GM21526 (cell line): ENCODE data around the gene LYST.

Experiments
- ATAC-seq: cut with Tn5 transposase; IDR thresholded peaks from one replicate; pipeline ENCODE4 v1.9.1; 2021; ENCODE audit warnings: moderate library complexity; ENCODE audit not compliant: unreplicated experiment, low FRiP score

Gene LYST

GRCh38 chr1:235730007-235730406 is 136.7 kb downstream of the LYST start:
- ATAC-seq, result no peak

DNA sequence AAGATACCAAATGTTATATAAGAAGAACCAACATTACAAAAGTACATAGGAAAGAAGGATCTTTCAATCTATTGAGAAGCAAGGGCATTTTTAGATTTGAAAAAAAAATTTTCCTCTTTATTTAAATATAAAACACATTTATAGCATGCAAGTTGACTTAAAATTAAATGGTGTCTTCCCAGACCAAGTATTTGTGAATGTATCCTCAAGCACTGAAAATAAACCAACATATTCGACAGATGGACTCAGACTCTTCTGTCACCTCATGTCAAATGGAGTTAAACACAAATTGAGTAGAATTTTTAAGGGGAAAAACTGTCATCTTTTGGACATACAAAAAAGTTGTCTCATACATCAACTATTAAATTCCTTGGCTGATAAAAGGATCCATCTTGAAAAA is 140.1 kb downstream of the LYST start:
- ATAC-seq, result no peak

- no peak for ATAC-seq
Observed at GRCh38 chr1:235725434-235725833, 141.3 kb downstream of the LYST start.

GRCh38 chr1:235724730-235725129 is 142.0 kb downstream of the LYST start:
- ATAC-seq, result no peak

DNA sequence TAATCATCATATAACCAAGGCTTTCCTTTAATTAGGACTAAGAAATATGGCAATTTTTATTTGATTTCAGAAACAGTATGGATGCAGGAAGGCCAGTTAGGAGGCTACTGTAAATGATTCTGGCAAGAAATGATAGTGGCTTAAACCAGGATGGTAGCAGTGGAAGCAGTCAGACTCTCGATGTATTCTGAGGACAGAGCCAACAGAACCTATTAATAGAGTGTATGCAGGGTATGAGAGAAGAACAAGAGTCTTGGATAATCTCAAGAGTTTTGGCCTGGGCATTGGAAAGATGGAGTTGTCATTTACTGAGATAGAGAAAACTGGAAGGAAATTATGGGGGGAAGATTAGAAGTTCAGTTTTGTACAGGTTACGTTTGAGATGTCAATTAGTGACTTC is 143.8 kb downstream of the LYST start:
- ATAC-seq, result no peak

DNA sequence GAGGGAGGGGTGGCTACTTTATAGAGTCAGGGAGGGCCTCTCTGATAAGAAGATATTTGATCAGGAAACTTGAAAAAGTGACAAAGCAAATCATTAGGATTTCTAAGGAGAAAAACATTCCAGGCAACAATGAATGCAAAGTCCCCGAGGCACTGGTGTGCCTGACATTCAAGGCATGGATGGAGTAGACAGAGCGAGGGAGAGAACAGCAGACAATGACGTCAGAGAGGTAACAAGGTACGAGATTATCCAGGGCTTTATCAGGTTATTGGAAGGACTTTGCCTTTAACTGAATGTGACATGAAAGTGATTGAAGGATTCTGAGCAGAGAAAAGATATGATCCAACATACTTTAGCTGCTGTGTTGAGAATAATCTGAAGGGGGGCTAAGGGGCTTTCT is 144.7 kb downstream of the LYST start:
- ATAC-seq, result no peak

DNA sequence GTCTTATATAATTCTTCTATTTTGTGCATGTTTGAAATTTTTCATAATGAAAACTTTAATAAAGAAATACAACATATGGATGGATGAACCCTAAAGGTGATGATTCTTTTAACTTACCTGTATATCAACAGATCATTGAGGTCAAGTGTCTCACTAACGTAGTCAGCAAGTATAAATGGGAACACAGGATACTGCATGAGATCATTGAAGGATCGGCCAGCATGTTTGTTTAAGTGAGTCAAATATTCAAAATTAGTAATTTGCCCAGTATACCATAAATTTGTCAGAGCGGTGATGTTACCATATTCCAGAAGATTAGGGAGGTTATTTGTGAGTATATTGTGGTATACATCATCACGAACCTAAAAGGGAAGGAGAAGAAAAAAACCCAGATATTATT is 146.2 kb downstream of the LYST start:
- no peak for ATAC-seq

DNA sequence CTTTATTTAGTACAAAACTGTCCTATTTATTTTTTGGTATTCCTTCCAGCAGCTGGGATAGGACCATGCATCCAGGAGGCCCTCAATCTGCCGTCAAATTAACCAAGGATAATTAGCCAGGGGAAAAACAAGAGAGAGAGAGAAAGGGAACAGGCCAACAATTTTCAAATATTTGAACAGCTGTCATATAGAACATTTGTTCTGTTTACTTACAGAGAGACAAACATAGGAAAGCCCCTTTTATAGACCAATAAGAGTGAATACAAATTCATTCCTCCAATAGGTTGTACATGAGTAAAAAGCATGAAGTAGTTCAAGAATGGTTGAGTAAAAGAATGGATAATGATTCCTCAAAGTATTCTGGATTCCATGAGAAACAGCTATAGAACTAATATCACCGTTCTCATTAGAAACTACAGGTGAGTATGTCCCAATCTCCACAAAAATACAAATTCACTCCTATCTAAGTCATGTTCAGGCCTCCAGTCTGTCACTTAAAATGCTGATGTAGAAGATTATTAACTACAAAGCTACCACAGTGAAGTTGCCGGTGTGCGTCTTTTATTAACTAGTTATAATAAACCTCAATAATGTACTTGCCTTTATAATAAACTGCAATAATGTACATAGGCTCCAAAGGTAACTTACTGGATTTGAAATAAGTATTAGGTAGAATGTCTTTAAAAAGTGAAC is 152.4 kb downstream of the LYST start:
- ATAC-seq, result no peak

- ATAC-seq, result no peak
Observed at GRCh38 chr1:235712812-235713211, 153.9 kb downstream of the LYST start.

DNA sequence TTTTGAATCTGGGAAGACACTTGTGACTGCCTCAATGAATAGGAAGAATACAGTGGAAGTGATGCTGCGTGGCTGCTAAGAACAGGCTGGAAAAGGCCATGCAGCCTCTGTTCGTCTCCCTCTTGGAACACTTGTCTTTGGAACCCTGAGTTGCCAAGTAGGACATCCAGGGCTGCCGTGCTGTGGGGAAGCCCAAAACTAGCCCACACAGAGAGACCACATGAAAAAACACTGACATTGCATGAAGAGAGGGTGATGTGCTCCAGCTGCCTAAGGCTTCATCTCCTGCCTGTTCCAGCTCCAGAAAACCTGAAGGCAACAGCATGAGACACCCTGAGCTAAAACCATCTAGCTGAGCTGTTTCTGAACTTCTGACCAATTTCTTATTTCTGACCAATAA is 156.0 kb downstream of the LYST start:
- no peak for ATAC-seq

DNA sequence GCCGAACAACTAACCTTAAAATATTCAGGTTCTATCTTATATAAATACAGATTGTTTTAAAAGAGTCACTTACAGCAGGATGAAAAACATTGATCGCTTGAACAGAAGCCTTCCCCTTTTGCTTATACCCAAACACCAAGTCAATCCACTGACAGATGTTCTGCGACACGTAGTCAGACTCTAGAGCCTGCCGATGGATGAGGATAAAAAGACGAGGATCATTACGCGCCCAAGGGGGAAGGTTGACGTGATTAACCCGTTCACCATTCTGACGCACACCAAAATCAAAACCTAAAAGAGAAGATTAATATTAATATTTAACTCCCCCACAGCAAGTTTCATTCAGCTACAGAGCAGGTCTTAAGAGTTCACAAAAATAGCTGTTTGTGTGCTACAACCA is 157.7 kb downstream of the LYST start:
- ATAC-seq, result no peak

DNA sequence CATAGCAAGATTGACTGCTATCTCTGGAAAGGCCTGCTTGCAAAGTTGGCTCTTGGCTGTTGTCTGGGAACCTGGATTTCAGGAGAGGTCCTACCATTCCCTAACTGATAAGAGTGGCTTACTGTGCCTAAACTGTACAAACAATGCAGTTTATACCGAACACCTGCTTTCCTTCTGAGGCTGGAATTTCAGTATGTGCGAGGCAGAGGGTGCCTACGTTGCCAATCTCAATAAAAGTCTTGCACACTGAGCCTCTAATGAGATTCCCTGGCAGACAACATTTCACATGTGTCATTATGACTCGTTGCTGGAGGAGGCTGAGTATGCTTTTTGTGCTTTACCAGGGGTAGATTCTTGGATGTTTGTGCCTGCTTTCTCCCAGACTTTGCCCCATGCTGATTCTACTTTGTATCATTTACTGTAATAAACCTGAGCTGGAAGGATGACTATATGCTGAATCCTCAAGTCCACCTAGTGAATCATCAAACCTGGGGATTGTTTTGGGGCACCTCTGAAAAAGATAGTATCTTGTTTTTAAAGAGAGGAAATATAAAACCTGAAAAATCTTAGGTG is 158.2 kb downstream of the LYST start:
- no peak for ATAC-seq

GRCh38 chr1:235703506-235703905 is 163.2 kb downstream of the LYST start:
- ATAC-seq, result no peak

DNA sequence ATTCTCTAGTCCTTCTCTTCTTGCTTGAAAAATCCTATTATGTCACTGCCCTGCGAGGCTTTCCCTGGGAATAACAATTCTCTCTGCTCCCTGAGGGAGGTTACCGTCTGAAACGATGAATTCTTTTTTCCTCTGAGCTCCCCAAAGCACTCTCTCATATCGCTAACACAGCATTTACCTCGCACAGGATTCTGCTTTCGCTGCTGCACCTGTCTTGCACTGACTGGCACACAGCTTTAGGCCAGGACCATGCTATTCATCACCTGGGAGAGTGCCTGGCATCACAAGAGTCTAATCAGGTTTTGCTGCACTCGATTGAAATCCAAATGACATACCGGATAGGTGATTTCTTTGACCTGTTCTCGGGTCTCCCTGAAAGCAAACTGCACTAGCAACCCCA is 164.3 kb downstream of the LYST start:
- no peak for ATAC-seq

DNA sequence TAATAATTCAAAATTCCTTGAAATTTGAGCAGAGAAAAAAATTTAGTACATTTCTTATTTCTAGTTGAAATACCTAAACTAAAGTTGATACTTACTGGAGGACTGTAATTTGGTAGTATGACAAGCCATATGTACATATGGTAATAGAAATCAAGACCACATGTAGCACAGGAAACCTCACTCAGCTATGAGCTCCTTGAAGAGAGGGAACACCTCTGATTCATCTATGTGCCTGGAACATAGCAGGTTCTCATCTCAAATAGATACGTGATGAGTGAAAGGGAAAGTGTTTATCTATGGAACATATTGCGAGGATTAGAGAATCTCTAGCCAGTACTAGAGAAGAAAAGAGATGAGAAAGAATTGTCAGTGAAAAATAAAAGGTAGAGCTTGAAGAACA is 169.2 kb downstream of the LYST start:
- ATAC-seq, result no peak

- ATAC-seq, result no peak
Observed at GRCh38 chr1:235689356-235689755, 177.3 kb downstream of the LYST start.

DNA sequence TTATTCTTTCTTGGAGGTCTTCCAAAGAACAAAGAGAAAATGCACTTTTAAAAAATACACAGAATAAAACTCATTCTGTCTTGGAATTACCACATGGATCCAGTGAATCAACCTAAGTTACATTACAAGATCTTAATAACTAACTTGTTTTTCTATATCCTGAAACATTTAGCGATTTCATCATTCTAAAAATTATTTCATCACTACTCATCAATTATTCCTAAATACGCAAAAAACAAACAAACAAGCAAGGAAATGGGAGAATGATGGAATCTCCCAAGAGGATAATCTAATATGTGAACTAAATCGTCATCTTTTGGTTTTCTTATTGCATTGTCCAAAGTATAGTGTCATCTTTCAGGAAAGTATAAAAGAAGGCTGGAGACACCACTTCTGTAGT is 178.6 kb downstream of the LYST start:
- ATAC-seq, result no peak

- no peak for ATAC-seq
Observed at GRCh38 chr1:235683653-235684052, 183.1 kb downstream of the LYST start.

DNA sequence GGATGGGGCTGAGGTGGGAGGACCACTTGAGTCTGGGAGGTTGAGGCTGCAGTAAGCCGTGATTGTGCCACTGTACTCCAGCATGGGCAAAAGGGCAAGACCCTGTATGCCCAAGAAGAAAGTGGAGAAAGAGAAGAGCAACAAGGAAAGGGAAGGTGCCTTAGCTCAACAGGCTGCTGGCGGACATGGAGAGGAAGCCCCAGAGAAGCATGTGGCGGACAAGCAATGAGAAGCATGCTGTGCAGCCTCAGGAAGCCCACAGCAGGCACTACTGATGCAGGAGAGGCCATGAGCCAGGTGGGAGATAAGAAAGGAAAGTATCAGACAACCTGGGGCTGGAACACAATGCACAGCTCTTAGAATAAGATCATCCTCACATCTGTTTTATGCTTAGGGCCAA is 184.5 kb downstream of the LYST start:
- ATAC-seq, result no peak

DNA sequence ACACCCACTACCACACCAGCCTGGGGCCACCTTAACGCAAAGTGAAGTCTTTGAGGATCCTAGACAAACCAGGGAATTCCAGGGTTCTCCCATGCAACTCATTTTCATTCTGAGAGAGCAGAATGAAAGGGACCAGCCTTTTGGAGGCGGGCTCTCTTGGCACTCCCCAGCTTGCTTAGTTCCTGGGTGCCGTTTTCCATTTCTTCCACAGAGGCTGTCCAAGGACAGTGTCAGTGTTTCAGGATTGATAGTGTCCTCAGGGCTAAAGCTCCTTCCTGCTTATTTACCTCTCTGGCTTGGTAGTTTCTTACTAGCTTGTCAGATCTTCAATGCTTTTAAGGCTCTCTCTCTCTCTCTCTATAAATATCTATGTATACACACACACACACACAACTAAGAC is 187.1 kb downstream of the LYST start:
- no peak for ATAC-seq

DNA sequence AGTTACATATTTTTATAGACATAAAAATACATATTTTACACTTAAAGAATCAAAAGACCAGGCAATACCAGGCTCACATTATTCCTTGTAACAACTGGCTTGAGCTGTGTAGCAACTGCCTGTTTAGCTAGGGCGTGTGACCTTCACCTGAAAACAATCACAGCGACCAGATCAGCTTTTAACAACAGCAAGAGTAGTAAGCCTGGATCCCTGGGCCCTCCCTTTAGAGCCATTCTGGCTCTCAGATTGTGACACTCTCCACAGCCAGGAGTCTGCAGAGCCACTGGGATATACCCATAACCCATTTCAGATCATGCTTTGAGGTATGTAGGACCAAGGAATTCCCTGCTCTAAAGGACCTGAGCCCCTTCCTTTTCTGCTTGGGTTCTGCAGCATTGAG is 187.7 kb downstream of the LYST start:
- no peak for ATAC-seq

GRCh38 chr1:235675152-235675890 is 191.4 kb downstream of the LYST start:
- no peak for ATAC-seq
